ENCODE data around the gene FILIP1.

Gene FILIP1

GRCh38 chr6:75377386-75377785, 116.2 kb downstream of the FILIP1 start:
- TF ChIP-seq REST (IDR thresholded peaks at IDR 0.05; ENCODE audit: insufficient read depth in 1 of 2, low read depth in 2 of 2, low read length in 2 of 2) (no peak), POLR2AphosphoS5 (IDR thresholded peaks at IDR 0.05; ENCODE audit: low read depth, low read length) (no peak), SIN3A (IDR thresholded peaks at IDR 0.05; ENCODE audit: borderline replicate concordance, insufficient read depth, low read length) (no peak), FOXP2 (optimal IDR thresholded peaks at IDR 0.05; ENCODE audit: borderline replicate concordance, extremely low read depth, extremely low read length, insufficient read depth) (no peak), TAF1 (IDR thresholded peaks at IDR 0.05; ENCODE audit: borderline replicate concordance, insufficient read depth, low read length) (no peak)

- TF ChIP-seq TAF1 (IDR thresholded peaks at IDR 0.05; ENCODE audit: borderline replicate concordance, insufficient read depth, low read length), result no peak
- no peak for TF ChIP-seq FOXP2 (optimal IDR thresholded peaks at IDR 0.05; ENCODE audit: borderline replicate concordance, extremely low read depth, extremely low read length, insufficient read depth)
- TF ChIP-seq POLR2AphosphoS5 (IDR thresholded peaks at IDR 0.05; ENCODE audit: low read depth, low read length), result no peak
- no peak for TF ChIP-seq REST (IDR thresholded peaks at IDR 0.05; ENCODE audit: insufficient read depth in 1 of 2, low read depth in 2 of 2, low read length in 2 of 2)
- no peak for TF ChIP-seq SIN3A (IDR thresholded peaks at IDR 0.05; ENCODE audit: borderline replicate concordance, insufficient read depth, low read length)
Observed at GRCh38 chr6:75376347-75377024, 117.1 kb downstream of the FILIP1 start.

GRCh38 chr6:75374961-75375400, 118.6 kb downstream of the FILIP1 start:
- TF ChIP-seq FOXP2 (optimal IDR thresholded peaks at IDR 0.05; ENCODE audit: borderline replicate concordance, extremely low read depth, extremely low read length, insufficient read depth) (no peak), SIN3A (IDR thresholded peaks at IDR 0.05; ENCODE audit: borderline replicate concordance, insufficient read depth, low read length) (no peak), REST (IDR thresholded peaks at IDR 0.05; ENCODE audit: insufficient read depth in 1 of 2, low read depth in 2 of 2, low read length in 2 of 2) (no peak), POLR2AphosphoS5 (IDR thresholded peaks at IDR 0.05; ENCODE audit: low read depth, low read length) (no peak), TAF1 (IDR thresholded peaks at IDR 0.05; ENCODE audit: borderline replicate concordance, insufficient read depth, low read length) (no peak)

GRCh38 chr6:75372884-75373283, 120.7 kb downstream of the FILIP1 start:
- TF ChIP-seq SIN3A (IDR thresholded peaks at IDR 0.05; ENCODE audit: borderline replicate concordance, insufficient read depth, low read length), result no peak
- TF ChIP-seq TAF1 (IDR thresholded peaks at IDR 0.05; ENCODE audit: borderline replicate concordance, insufficient read depth, low read length), result no peak
- TF ChIP-seq POLR2AphosphoS5 (IDR thresholded peaks at IDR 0.05; ENCODE audit: low read depth, low read length), result no peak
- no peak for TF ChIP-seq FOXP2 (optimal IDR thresholded peaks at IDR 0.05; ENCODE audit: borderline replicate concordance, extremely low read depth, extremely low read length, insufficient read depth)
- TF ChIP-seq REST (IDR thresholded peaks at IDR 0.05; ENCODE audit: insufficient read depth in 1 of 2, low read depth in 2 of 2, low read length in 2 of 2), result no peak

All from PFSK-1 (cell line).